ENCODE measurements around the gene SH2D6. TPM values are rescaled to one million over a fixed set of nuclear protein-coding genes. Genes with fewer than 3 reads are reported as not detected.

The SH2D6 gene
- total and polyA plus RNA-seq, 9 of the 15 experiments (the other 6 are each of a cell fraction or from before 2014, with no cell fraction given), result 0.07 to 0.76 (median 0.33) TPM; not detected in 2

- TF ChIP-seq, protein P1, sequence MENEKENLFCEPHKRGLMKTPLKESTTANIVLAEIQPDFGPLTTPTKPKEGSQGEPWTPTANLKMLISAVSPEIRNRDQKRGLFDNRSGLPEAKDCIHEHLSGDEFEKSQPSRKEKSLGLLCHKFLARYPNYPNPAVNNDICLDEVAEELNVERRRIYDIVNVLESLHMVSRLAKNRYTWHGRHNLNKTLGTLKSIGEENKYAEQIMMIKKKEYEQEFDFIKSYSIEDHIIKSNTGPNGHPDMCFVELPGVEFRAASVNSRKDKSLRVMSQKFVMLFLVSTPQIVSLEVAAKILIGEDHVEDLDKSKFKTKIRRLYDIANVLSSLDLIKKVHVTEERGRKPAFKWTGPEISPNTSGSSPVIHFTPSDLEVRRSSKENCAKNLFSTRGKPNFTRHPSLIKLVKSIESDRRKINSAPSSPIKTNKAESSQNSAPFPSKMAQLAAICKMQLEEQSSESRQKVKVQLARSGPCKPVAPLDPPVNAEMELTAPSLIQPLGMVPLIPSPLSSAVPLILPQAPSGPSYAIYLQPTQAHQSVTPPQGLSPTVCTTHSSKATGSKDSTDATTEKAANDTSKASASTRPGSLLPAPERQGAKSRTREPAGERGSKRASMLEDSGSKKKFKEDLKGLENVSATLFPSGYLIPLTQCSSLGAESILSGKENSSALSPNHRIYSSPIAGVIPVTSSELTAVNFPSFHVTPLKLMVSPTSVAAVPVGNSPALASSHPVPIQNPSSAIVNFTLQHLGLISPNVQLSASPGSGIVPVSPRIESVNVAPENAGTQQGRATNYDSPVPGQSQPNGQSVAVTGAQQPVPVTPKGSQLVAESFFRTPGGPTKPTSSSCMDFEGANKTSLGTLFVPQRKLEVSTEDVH (IDR thresholded peaks at IDR 0.05; ENCODE audit: low read depth, partially characterized antibody), result no peak
- TF ChIP-seq DMBX1 (CRISPR knock-in tag; IDR thresholded peaks at IDR 0.05; ENCODE audit: borderline replicate concordance), result peak; percentile 59; the same call in 1 of the 2 replicates
- no peak for TF ChIP-seq SLC30A9 (CRISPR knock-in tag; IDR thresholded peaks at IDR 0.05)
- TF ChIP-seq HNRNPLL (IDR thresholded peaks at IDR 0.05; ENCODE audit: low read depth, low read length, poor library complexity, severe bottlenecking), result no peak
- TF ChIP-seq GABPA (tag; conservative IDR thresholded peaks at IDR 0.05; ENCODE audit: low read depth), result 0 out of 2 replicates have a peak, but pooled peaks have one; percentile 16
- no peak for TF ChIP-seq ZNF79 (CRISPR knock-in tag; IDR thresholded peaks at IDR 0.05; ENCODE audit: low read depth)
- TF ChIP-seq, protein P2, sequence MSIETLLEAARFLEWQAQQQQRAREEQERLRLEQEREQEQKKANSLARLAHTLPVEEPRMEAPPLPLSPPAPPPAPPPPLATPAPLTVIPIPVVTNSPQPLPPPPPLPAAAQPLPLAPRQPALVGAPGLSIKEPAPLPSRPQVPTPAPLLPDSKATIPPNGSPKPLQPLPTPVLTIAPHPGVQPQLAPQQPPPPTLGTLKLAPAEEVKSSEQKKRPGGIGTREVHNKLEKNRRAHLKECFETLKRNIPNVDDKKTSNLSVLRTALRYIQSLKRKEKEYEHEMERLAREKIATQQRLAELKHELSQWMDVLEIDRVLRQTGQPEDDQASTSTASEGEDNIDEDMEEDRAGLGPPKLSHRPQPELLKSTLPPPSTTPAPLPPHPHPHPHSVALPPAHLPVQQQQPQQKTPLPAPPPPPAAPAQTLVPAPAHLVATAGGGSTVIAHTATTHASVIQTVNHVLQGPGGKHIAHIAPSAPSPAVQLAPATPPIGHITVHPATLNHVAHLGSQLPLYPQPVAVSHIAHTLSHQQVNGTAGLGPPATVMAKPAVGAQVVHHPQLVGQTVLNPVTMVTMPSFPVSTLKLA (conservative IDR thresholded peaks at IDR 0.05), result no peak
- TF ChIP-seq NCOA1 (IDR thresholded peaks at IDR 0.05; ENCODE audit: low read depth), result no peak
- TF ChIP-seq ZNF253 (CRISPR knock-in tag; conservative IDR thresholded peaks at IDR 0.05), result no peak
- no peak for TF ChIP-seq JUNB (CRISPR knock-in tag; conservative IDR thresholded peaks at IDR 0.05)
- TF ChIP-seq LARP7 (IDR thresholded peaks at IDR 0.05), result no peak
- no peak for TF ChIP-seq POLR2AphosphoS2 (IDR thresholded peaks at IDR 0.05; ENCODE audit: low read length)
- no peak for TF ChIP-seq RBM25 (IDR thresholded peaks at IDR 0.05; ENCODE audit: low read depth, low read length, severe bottlenecking)
- TF ChIP-seq FOSL1 (tag; conservative IDR thresholded peaks at IDR 0.05), result no peak
- TF ChIP-seq CHAMP1 (IDR thresholded peaks at IDR 0.05), result no peak
- TF ChIP-seq SMAD3 (CRISPR knock-in tag; conservative IDR thresholded peaks at IDR 0.05), result no peak
- no peak for TF ChIP-seq JUND (IDR thresholded peaks at IDR 0.05; ENCODE audit: borderline replicate concordance, low read depth, low read length)
- no peak for TF ChIP-seq JUND (tag; IDR thresholded peaks at IDR 0.05; ENCODE audit: borderline replicate concordance, low read depth, low read length)
- TF ChIP-seq ZNF589 (CRISPR knock-in tag; IDR thresholded peaks at IDR 0.05; ENCODE audit: low read depth), result peak; percentile 57; the same call in 1 of the 2 replicates
- TF ChIP-seq MYNN (IDR thresholded peaks at IDR 0.05), result no peak
- TF ChIP-seq MYNN (CRISPR knock-in tag; IDR thresholded peaks at IDR 0.05), result no peak
- no peak for TF ChIP-seq ZNF24 (IDR thresholded peaks at IDR 0.05)
Observed at GRCh38 chr2:85445316-85446295, 27.1 kb downstream of the SH2D6 start (continued).

All from K562 (cell line).